Measurements from ENCODE around the gene ATP2B1. TPM values are rescaled to one million over a fixed set of nuclear protein-coding genes. Genes with fewer than 3 reads are reported as not detected.

The ATP2B1 gene
- total RNA-seq, 4 donors from 2014 or later, result 21.9 to 47.7 (median 42.1) TPM

DNA sequence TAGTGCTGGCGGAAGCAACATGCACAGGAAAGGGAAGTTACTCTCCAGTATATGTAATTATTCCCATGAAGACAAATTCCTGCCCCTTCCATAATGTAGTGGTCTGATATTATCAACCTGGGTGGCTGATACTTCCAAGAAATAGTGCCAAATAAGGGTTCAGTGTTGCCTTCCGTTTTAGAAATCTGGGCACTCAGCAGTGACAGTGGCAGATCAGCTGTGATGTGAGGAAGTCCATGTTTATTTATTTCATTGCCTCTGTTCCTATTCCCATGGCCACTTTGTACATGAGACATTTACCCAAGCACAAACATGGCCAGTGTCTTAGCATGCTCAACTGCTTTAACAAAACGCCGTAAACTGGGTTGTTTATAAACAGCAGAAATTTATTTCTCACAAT lies 162.5 kb downstream of the ATP2B1 start:
- H3K4me3 ChIP-seq, result no peak overlapping the region
- no peaks in the 10 kb centered on the region for H3K9me3 ChIP-seq
- TF ChIP-seq EP300 (IDR thresholded peaks at IDR 0.05) (no peak), POLR2A (IDR thresholded peaks at IDR 0.05) (no peak)
- TF ChIP-seq, protein P1, sequence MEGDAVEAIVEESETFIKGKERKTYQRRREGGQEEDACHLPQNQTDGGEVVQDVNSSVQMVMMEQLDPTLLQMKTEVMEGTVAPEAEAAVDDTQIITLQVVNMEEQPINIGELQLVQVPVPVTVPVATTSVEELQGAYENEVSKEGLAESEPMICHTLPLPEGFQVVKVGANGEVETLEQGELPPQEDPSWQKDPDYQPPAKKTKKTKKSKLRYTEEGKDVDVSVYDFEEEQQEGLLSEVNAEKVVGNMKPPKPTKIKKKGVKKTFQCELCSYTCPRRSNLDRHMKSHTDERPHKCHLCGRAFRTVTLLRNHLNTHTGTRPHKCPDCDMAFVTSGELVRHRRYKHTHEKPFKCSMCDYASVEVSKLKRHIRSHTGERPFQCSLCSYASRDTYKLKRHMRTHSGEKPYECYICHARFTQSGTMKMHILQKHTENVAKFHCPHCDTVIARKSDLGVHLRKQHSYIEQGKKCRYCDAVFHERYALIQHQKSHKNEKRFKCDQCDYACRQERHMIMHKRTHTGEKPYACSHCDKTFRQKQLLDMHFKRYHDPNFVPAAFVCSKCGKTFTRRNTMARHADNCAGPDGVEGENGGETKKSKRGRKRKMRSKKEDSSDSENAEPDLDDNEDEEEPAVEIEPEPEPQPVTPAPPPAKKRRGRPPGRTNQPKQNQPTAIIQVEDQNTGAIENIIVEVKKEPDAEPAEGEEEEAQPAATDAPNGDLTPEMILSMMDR (IDR thresholded peaks at IDR 0.05), result no peak
- peaks cover 0 to 28% (median 5%) of the 10 kb centered on the region in 4 donors for H3K4me1 ChIP-seq
- H3K27me3 ChIP-seq, result no peaks in the 10 kb centered on the region
- 91 to 92% methylated on average over 4 of the region's 4 CpGs for WGBS, 2 donors
- DNase-seq (ENCODE audit: low spot score in 2 of 2), result no peak
- no peaks in the 10 kb centered on the region for H3K36me3 ChIP-seq
- no peak overlapping the region for H3K27ac ChIP-seq

- Histone ChIP-seq H3K36me3 (no peaks in the 10 kb centered on the region), H3K4me3 (no peak overlapping the region), H3K9me3 (no peaks in the 10 kb centered on the region), H3K27me3 (no peaks in the 10 kb centered on the region), H3K4me1 (peaks cover 0 to 28% (median 5%) of the 10 kb centered on the region in 4 donors), H3K27ac (no peak overlapping the region)
- TF ChIP-seq EP300 (IDR thresholded peaks at IDR 0.05) (no peak), POLR2A (IDR thresholded peaks at IDR 0.05) (no peak)
- TF ChIP-seq, protein P1 (IDR thresholded peaks at IDR 0.05), result no peak
- WGBS, 2 donors, result 32 to 33% methylated on average over 6 of the region's 6 CpGs
- no peak for DNase-seq (ENCODE audit: low spot score in 2 of 2)
These were observed 163.9 kb downstream of the ATP2B1 start for GRCh38 chr12:89544681-89545184.

DNA sequence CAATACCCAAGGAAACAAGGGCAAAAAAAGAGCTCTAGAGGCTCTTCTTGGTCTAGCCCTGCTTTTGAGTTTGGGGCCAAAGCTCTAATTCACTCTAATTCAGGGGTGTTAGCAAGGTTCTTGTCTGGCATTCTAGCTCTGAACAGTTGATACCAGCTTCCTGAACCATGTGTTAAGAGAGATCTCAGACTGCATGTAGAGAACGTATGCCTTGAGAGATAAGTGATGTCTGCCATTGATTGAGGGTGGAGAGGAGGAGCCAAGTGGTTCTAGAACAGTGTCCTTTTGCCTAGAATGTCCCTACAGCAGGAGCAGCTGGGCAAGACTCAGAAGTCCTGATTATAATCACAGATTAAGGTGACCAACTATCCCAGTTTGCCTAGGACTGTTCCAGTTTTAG lies 164.6 kb downstream of the ATP2B1 start:
- WGBS, 2 donors, result 86 to 91% methylated on average over 1 of the region's 1 CpG
- peaks cover 0 to 28% (median 5%) of the 10 kb centered on the region in 4 donors for H3K4me1 ChIP-seq
- no peak for DNase-seq (ENCODE audit: low spot score in 2 of 2)
- H3K36me3 ChIP-seq, result no peaks in the 10 kb centered on the region
- TF ChIP-seq EP300 (IDR thresholded peaks at IDR 0.05), result no peak
- no peak for TF ChIP-seq POLR2A (IDR thresholded peaks at IDR 0.05)
- TF ChIP-seq, protein P1 (IDR thresholded peaks at IDR 0.05), result no peak
- H3K27me3 ChIP-seq, result no peaks in the 10 kb centered on the region
- no peak overlapping the region for H3K4me3 ChIP-seq
- no peaks in the 10 kb centered on the region for H3K9me3 ChIP-seq
- H3K27ac ChIP-seq, result no peak overlapping the region

DNA sequence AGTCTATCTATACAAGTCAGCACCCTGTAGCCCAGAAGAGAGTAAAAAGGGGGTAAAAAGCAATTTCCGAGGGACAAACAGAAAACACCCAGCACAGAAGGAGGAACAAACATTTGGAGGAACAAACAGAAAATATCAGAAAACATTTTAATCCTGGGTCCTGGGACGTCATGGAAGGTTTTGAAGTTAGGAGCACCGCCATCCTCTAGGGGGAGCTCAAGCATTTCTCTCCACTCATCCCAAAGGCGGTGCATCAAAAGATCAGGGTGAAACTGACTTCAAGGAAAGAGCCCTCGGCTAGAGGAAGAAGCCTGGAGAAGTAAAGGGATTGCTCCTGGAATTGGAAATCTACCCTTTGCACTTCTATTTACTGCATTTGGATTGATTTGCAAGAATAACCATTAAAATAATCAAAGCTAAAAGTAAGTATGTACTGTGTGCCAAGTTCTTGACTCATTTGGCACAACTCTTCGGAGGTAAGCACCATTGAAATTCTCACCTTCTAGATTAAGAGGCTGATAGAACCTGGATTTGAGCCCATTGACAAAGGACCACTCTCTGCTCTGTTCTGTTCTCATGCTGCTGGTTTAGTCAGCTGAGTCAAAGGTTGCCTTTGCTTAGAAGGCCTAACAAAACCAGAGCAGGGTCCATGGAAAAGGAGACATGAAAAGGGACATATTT lies 165.6 kb downstream of the ATP2B1 start:
- H3K36me3 ChIP-seq, result no peaks in the 10 kb centered on the region
- H3K9me3 ChIP-seq, result no peaks in the 10 kb centered on the region
- H3K27ac ChIP-seq, result no peak overlapping the region
- 18 to 25% methylated on average over 6 of the region's 6 CpGs for WGBS, 2 donors
- peak; percentile 37 to 73 for DNase-seq (ENCODE audit: low spot score in 2 of 2)
- H3K4me3 ChIP-seq, result no peak overlapping the region
- peaks cover 0 to 28% (median 5%) of the 10 kb centered on the region in 4 donors for H3K4me1 ChIP-seq
- no peaks in the 10 kb centered on the region for H3K27me3 ChIP-seq
- TF ChIP-seq, protein P1 (IDR thresholded peaks at IDR 0.05), result peak; percentile 75 to 85 (median 80)
- TF ChIP-seq POLR2A (IDR thresholded peaks at IDR 0.05) (no peak), EP300 (IDR thresholded peaks at IDR 0.05) (no peak)

DNA sequence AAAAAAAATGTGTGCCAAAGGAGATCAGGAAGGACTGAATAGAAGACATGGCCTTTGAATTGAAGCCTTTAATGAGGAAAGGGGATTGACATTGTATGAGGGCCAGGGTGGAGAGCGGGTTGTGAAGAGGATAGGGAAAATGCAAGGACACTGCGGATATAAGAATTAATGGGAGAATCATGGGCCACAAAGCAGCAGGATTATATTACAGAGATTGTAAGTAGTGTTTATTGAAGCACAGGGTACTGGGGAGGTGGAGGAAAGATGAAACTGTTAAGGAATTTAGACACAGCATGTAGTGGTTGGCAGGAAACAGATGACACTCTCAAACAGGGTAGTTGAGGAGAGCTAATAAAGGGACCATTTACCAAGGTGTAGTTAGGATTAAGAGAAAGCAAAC lies 166.4 kb downstream of the ATP2B1 start:
- Histone ChIP-seq H3K4me1 (peaks cover 0 to 28% (median 5%) of the 10 kb centered on the region in 4 donors), H3K9me3 (no peaks in the 10 kb centered on the region), H3K27me3 (no peaks in the 10 kb centered on the region), H3K36me3 (no peaks in the 10 kb centered on the region), H3K27ac (no peak overlapping the region), H3K4me3 (no peak overlapping the region)
- DNase-seq (ENCODE audit: low spot score in 2 of 2), result no peak
- no peak for TF ChIP-seq POLR2A (IDR thresholded peaks at IDR 0.05)
- 96 to 97% methylated on average over 2 of the region's 2 CpGs for WGBS, 2 donors
